ENCODE data around the gene SLC7A10.

The SLC7A10 gene

GRCh38 chr19:33271246-33272021 is 45.8 kb upstream of the SLC7A10 start:
- no peak overlapping the region for H2BK120ac ChIP-seq (ENCODE audit: insufficient read depth, low read length, poor library complexity)
- no peak overlapping the region for H2BK5ac ChIP-seq (ENCODE audit: low read depth, low read length, poor library complexity)
- H3K27me3 ChIP-seq (ENCODE audit: insufficient read depth, low read length): no peaks in the 10 kb centered on the region
- H3K27ac ChIP-seq (ENCODE audit: low read depth, low read length): no peak overlapping the region
- H2AFZ ChIP-seq (ENCODE audit: insufficient read depth, low read length, poor library complexity): no peak overlapping the region
- H3K9me3 ChIP-seq (ENCODE audit: insufficient read depth, low read depth, low read length): peaks cover 5% of the 10 kb centered on the region
- peaks cover 11 to 13% of the 10 kb centered on the region in 2 experiments for H3K4me1 ChIP-seq (ENCODE audit: control insufficient read depth in 1 of 2, insufficient read depth in 2 of 2, low read length in 2 of 2)
- no peak overlapping the region for H4K8ac ChIP-seq (ENCODE audit: low read depth, low read length)
- no peak overlapping the region for H2AK5ac ChIP-seq (ENCODE audit: low read length)
- no peaks in the 10 kb centered on the region for H3K36me3 ChIP-seq (ENCODE audit: control insufficient read depth in 1 of 2, insufficient read depth in 2 of 2, low read length in 2 of 2)
- no peak overlapping the region for H4K91ac ChIP-seq (ENCODE audit: low read depth, low read length)
- WGBS (ENCODE audit: extremely low coverage, insufficient coverage, insufficient read length): no CpG with 5 or more reads among the region's 12 CpGs
- H2BK12ac ChIP-seq (ENCODE audit: low read length): no peak overlapping the region
- H3K4me3 ChIP-seq (ENCODE audit: low read depth, low read length): no peak overlapping the region
- peaks cover 7% of the 10 kb centered on the region for H3K79me1 ChIP-seq (ENCODE audit: low read length)
- no peak overlapping the region for H4K12ac ChIP-seq (ENCODE audit: low read depth, low read length)
- H3K18ac ChIP-seq (ENCODE audit: low read length): no peak overlapping the region
- H3K9ac ChIP-seq (ENCODE audit: low read length): no peak overlapping the region
- H3K4me2 ChIP-seq (ENCODE audit: low read length): no peak overlapping the region
- DNase-seq: no peak
- H3K79me2 ChIP-seq (ENCODE audit: control insufficient read depth, insufficient read depth, low read length, poor library complexity): no peaks in the 10 kb centered on the region
- no peak overlapping the region for H3K4ac ChIP-seq (ENCODE audit: low read depth, low read length)
- no peak overlapping the region for H3K23ac ChIP-seq (ENCODE audit: low read length)
- H3K14ac ChIP-seq (ENCODE audit: low read length): no peak overlapping the region

- no CpG with 5 or more reads among the region's 1 CpG for WGBS (ENCODE audit: extremely low coverage, insufficient coverage, insufficient read length)
- no peak overlapping the region for H2BK12ac ChIP-seq (ENCODE audit: low read length)
- no peaks in the 10 kb centered on the region for H3K79me2 ChIP-seq (ENCODE audit: control insufficient read depth, insufficient read depth, low read length, poor library complexity)
- no peak overlapping the region for H3K4me2 ChIP-seq (ENCODE audit: low read length)
- H3K36me3 ChIP-seq (ENCODE audit: control insufficient read depth in 1 of 2, insufficient read depth in 2 of 2, low read length in 2 of 2): no peaks in the 10 kb centered on the region
- H3K9me3 ChIP-seq (ENCODE audit: insufficient read depth, low read depth, low read length): peaks cover 5% of the 10 kb centered on the region
- no peak overlapping the region for H3K14ac ChIP-seq (ENCODE audit: low read length)
- no peak overlapping the region for H3K27ac ChIP-seq (ENCODE audit: low read depth, low read length)
- no peak overlapping the region for H2BK120ac ChIP-seq (ENCODE audit: insufficient read depth, low read length, poor library complexity)
- DNase-seq: no peak
- peaks cover 11 to 13% of the 10 kb centered on the region in 2 experiments for H3K4me1 ChIP-seq (ENCODE audit: control insufficient read depth in 1 of 2, insufficient read depth in 2 of 2, low read length in 2 of 2)
- H3K9ac ChIP-seq (ENCODE audit: low read length): no peak overlapping the region
- no peak overlapping the region for H3K23ac ChIP-seq (ENCODE audit: low read length)
- peaks cover 5% of the 10 kb centered on the region for H3K79me1 ChIP-seq (ENCODE audit: low read length)
- no peaks in the 10 kb centered on the region for H3K27me3 ChIP-seq (ENCODE audit: insufficient read depth, low read length)
- H4K91ac ChIP-seq (ENCODE audit: low read depth, low read length): peak overlapping the region; percentile 16
- no peak overlapping the region for H4K8ac ChIP-seq (ENCODE audit: low read depth, low read length)
- H3K4me3 ChIP-seq (ENCODE audit: low read depth, low read length): no peak overlapping the region
- H3K4ac ChIP-seq (ENCODE audit: low read depth, low read length): no peak overlapping the region
- H2AK5ac ChIP-seq (ENCODE audit: low read length): no peak overlapping the region
- no peak overlapping the region for H2BK5ac ChIP-seq (ENCODE audit: low read depth, low read length, poor library complexity)
- H4K12ac ChIP-seq (ENCODE audit: low read depth, low read length): no peak overlapping the region
- H3K18ac ChIP-seq (ENCODE audit: low read length): no peak overlapping the region
- H2AFZ ChIP-seq (ENCODE audit: insufficient read depth, low read length, poor library complexity): no peak overlapping the region
These were observed 45.1 kb upstream of the SLC7A10 start for GRCh38 chr19:33270769-33271168.

- Histone ChIP-seq H4K8ac (ENCODE audit: low read depth, low read length) (no peak overlapping the region), H3K14ac (ENCODE audit: low read length) (no peak overlapping the region), H3K4me3 (ENCODE audit: low read depth, low read length) (no peak overlapping the region), H2BK120ac (ENCODE audit: insufficient read depth, low read length, poor library complexity) (no peak overlapping the region), H3K23ac (ENCODE audit: low read length) (no peak overlapping the region), H3K4ac (ENCODE audit: low read depth, low read length) (no peak overlapping the region), H4K91ac (ENCODE audit: low read depth, low read length) (no peak overlapping the region), H2BK5ac (ENCODE audit: low read depth, low read length, poor library complexity) (no peak overlapping the region), H3K18ac (ENCODE audit: low read length) (no peak overlapping the region), H3K79me2 (ENCODE audit: control insufficient read depth, insufficient read depth, low read length, poor library complexity) (no peaks in the 10 kb centered on the region), H3K36me3 (ENCODE audit: control insufficient read depth in 1 of 2, insufficient read depth in 2 of 2, low read length in 2 of 2) (no peaks in the 10 kb centered on the region), H2BK12ac (ENCODE audit: low read length) (no peak overlapping the region), H3K4me1 (ENCODE audit: control insufficient read depth in 1 of 2, insufficient read depth in 2 of 2, low read length in 2 of 2) (peaks cover 4 to 7% of the 10 kb centered on the region in 2 experiments), H3K27ac (ENCODE audit: low read depth, low read length) (no peak overlapping the region), H2AK5ac (ENCODE audit: low read length) (peak overlapping the region; percentile 13), H3K27me3 (ENCODE audit: insufficient read depth, low read length) (no peaks in the 10 kb centered on the region), H2AFZ (ENCODE audit: insufficient read depth, low read length, poor library complexity) (no peak overlapping the region), H4K12ac (ENCODE audit: low read depth, low read length) (no peak overlapping the region), H3K4me2 (ENCODE audit: low read length) (no peak overlapping the region), H3K9ac (ENCODE audit: low read length) (no peak overlapping the region), H3K9me3 (ENCODE audit: insufficient read depth, low read depth, low read length) (peaks cover 2% of the 10 kb centered on the region), H3K79me1 (ENCODE audit: low read length) (peaks cover 3% of the 10 kb centered on the region)
- DNase-seq: no peak
- no CpG with 5 or more reads among the region's 10 CpGs for WGBS (ENCODE audit: extremely low coverage, insufficient coverage, insufficient read length)
These were observed 43.4 kb upstream of the SLC7A10 start for GRCh38 chr19:33269016-33269415.

- Histone ChIP-seq H2BK5ac (ENCODE audit: low read depth, low read length, poor library complexity) (no peak overlapping the region), H4K91ac (ENCODE audit: low read depth, low read length) (peak overlapping the region; percentile 7), H3K4me3 (ENCODE audit: low read depth, low read length) (no peak overlapping the region), H3K79me1 (ENCODE audit: low read length) (peaks cover under 1% of the 10 kb centered on the region), H3K9me3 (ENCODE audit: insufficient read depth, low read depth, low read length) (peaks cover 2% of the 10 kb centered on the region), H3K23ac (ENCODE audit: low read length) (no peak overlapping the region), H2BK120ac (ENCODE audit: insufficient read depth, low read length, poor library complexity) (no peak overlapping the region), H3K79me2 (ENCODE audit: control insufficient read depth, insufficient read depth, low read length, poor library complexity) (no peaks in the 10 kb centered on the region), H3K36me3 (ENCODE audit: control insufficient read depth in 1 of 2, insufficient read depth in 2 of 2, low read length in 2 of 2) (no peaks in the 10 kb centered on the region), H3K14ac (ENCODE audit: low read length) (no peak overlapping the region), H3K27me3 (ENCODE audit: insufficient read depth, low read length) (no peaks in the 10 kb centered on the region), H3K9ac (ENCODE audit: low read length) (no peak overlapping the region), H3K4me2 (ENCODE audit: low read length) (no peak overlapping the region), H2AK5ac (ENCODE audit: low read length) (no peak overlapping the region), H3K18ac (ENCODE audit: low read length) (no peak overlapping the region), H4K8ac (ENCODE audit: low read depth, low read length) (no peak overlapping the region), H3K4me1 (ENCODE audit: control insufficient read depth in 1 of 2, insufficient read depth in 2 of 2, low read length in 2 of 2) (peaks cover under 1% of the 10 kb centered on the region in 2 experiments), H2AFZ (ENCODE audit: insufficient read depth, low read length, poor library complexity) (no peak overlapping the region), H4K12ac (ENCODE audit: low read depth, low read length) (no peak overlapping the region), H2BK12ac (ENCODE audit: low read length) (no peak overlapping the region), H3K27ac (ENCODE audit: low read depth, low read length) (no peak overlapping the region), H3K4ac (ENCODE audit: low read depth, low read length) (no peak overlapping the region)
- DNase-seq: no peak
- no CpG with 5 or more reads among the region's 22 CpGs for WGBS (ENCODE audit: extremely low coverage, insufficient coverage, insufficient read length)
These were observed 42.7 kb upstream of the SLC7A10 start for GRCh38 chr19:33268162-33268991.

Data from trophoblast cell (in vitro differentiated cells and primary cell).